Kidney capillary endothelial cell (primary cell): ENCODE data around the gene CNTROB.

Experiments used
- DNase-seq: peaks from one replicate; pipeline ENCODE4 v3.0.0-alpha.2; 2018; ENCODE audit warnings: low spot score

CNTROB gene

DNA sequence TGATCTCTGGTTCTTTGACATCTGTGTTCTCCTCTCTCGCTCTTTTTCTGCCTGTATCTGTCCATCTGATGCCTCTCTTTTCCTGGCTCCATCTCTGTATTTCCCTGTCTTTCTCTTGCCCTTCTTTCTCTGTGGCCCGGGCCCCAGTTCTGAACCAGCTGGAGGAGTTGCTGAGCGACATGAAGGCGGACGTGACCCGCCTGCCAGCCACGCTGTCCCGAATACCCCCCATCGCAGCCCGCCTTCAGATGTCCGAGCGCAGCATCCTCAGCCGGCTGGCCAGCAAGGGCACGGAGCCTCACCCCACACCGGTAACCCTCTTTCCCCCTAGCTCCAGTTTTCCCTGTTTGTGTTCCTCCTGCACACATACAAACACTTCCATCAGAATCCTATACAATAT, 21.7 kb upstream of the CNTROB start:
- DNase-seq: no peak

DNA sequence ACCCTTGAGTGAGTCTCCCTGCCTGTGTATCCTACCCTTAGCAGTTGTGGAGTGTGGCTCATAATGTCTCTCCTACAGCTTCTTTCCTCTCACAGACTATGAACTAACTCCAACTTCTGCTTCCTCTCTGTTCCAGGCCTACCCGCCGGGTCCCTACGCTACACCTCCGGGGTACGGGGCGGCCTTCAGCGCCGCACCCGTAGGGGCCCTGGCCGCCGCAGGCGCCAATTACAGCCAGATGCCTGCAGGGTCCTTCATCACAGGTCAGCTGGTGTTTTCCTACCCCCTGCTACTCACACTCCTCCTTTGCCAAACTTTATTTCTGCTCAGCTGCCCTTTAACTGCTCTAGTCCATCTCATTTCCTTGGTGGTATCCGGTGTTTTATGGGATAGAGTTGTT, 21.3 kb upstream of the CNTROB start:
- no peak for DNase-seq

DNA sequence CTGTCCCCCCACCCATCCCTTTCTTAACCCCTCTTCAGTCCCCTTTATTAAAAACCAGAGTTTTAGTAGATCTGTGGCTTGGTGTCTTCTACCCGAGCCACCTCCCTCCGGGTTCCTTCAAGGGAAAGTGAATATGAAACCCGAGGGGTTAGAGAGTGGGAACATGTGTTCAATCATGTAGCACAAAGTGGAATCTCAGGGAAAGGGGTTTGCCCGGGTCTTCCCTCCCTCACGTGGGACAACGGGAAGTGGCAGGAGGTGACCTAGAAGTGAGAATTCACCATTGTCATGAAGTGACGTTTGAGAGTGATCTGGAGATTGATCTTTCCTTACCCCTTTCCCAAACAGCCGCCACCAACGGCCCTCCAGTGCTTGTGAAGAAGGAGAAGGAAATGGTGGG, 20.9 kb upstream of the CNTROB start:
- no peak for DNase-seq

- peak; percentile 57 for DNase-seq
These were observed 19.0 kb upstream of the CNTROB start for GRCh38 chr17:7912927-7913524.

DNA sequence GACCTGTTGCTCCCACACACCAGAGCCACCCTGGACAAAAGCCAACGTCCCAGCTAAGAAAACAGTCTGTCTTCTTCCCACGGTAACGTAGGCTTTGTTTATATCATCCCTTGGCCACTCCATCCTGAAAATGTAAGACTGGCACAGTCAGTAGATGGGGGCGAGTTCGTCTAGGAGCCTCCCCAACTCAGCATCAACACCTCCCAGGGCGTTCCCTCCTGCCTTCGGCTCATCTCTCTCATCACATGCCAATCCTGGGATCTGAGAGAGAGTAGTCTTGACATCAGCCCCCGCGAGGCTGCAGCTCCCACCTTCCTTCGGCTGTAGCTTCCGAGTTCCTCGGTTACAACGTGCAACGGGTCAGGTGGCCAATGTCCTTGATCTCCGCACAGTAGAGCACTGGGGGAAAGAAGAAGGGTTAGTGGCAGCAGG, 16.8 kb upstream of the CNTROB start:
- no peak for DNase-seq

DNA sequence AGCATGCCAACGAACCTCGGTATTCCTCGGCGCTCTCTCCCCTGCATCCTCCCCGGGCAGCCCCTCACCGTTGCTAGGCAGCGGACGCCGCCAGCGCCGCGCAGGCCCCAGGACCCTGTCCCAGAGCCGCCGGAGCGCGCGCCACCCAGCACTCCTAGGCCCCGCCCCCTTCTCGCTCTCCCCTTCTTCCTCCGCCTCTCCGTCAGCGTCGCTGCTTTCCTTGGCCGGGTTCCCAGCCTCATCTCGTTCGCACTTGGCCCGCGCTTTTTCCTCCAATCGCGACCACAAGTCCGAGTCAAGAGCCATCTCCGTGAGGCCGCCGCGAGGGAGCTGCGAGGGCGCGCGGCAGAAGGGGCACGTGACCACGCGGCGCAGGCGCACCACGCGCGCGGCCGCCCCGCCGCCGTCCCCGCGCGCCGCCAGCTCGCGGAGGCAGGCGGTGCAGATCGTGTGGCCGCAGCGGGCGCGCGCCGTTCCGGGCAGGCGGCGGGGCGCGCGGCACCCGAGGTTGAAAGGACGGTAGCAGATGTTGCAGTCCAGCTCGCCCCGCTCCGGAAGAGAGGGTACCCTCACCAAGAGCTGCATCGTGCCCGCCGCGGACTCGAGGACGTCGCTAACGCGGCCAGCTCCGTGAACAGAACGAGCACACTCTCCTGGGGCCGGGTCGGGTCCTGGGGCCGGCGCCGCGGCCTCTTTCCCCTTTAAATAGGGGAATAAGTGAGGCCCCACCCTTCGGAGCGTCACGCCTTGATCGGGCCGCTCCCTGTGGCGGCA, 16.2 kb upstream of the CNTROB start, which contains the start of gene RNF227:
RNF227 (minus strand) TSS at position 679 of the 774 bp plus-strand sequence; CDS start at position 585, 94 bp downstream.
- DNase-seq: peak; percentile 64

- DNase-seq: no peak
These were observed 15.7 kb upstream of the CNTROB start for GRCh38 chr17:7916385-7916682.

DNA sequence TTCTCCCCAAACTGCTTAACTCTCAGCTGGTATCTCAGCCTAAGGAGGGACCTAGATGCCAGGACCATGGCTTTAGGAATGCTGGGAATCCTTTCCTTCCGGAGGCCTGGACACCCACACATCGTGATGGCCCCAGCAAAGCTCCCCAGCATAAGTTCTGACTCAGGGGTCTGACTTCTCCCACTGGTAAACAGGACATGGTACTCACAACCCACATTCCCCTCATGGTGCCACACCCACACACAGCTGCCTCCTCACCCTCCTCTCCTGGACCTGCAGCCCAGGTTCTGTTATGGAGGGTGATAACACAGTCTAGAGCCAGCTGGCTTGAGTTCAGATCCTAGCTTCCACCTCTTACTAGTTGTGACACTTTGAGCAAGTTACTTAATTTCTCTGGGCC, 15.2 kb upstream of the CNTROB start:
- DNase-seq: no peak

DNA sequence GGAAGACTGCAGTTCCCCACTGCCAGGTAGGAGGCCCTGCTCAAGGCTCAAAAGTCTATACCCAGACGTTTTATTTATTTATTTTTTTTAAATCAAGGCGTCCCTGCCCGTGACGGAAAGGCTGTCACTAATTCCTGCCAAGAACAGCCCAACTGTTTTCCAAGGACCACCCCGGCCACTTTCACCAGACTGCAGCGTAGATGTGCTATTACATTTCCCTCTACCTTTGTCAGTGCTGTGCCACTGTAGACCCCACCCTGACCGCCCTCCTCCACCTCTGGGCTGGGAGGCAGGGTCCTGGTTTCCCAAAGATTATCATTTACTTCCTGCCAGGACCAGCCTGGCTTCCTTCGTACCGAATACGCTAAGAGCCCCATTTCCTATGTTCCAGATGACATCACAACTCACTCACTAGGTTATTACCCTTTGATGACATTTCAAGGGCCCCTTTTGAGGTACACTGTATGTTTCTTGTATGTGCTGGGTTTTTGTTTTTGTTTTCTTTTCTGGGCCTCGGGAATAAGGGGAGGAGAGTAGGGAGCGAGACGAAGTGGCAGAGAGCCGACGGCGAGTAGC, 9.6 kb upstream of the CNTROB start:
- DNase-seq: no peak

- peak; percentile 55 for DNase-seq
These were observed 9.0 kb upstream of the CNTROB start for GRCh38 chr17:7922845-7923628.

GRCh38 chr17:7927596-7927995, 4.4 kb upstream of the CNTROB start:
- no peak for DNase-seq

DNA sequence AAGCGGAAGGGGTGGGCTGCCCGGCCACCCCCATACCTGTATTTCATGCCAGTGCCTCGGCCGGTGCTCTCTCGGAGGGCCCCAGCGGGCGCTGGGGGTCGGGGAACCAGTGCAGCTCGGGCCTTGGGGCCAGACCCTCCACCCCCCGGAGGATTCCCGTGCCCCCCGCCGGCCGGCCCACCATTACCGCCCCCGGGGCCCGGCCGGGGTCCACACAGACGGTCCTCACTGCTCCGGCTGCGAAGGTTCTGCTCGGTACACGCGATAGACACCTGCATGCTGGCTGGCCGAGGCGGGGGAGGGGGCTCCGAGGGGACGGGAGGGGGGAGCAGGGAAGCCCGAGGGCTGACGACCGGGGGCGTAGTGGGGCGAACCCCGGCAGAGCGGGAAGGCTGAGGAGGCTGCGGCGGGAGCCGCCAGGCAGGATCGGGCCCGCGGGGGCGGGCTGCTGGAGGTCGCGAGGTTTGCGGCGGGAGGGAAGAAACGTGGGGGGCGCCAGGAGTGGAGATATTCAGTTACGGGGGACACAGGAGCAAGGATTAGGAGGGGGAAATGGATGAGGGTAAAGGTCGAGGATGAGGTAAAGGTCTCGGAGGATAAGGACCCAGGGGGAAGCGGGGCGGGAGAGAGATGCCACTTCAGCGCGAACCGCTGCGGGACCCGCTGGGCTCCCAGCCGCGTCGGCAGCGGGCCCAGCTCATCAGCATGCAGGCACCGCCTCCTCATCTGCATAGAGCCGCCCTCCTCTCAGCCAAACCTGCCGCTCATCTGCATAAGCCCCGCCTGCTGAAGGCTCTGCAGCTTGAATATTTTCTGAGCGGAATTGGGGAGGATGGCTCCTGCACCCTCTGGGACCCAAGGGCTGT, 2.6 kb upstream of the CNTROB start, which contains the start of gene KCNAB3:
KCNAB3 (minus strand) TSS at position 699 of the 866 bp plus-strand sequence; CDS start at position 278, 421 bp downstream.
- peak; percentile 36 for DNase-seq

DNA sequence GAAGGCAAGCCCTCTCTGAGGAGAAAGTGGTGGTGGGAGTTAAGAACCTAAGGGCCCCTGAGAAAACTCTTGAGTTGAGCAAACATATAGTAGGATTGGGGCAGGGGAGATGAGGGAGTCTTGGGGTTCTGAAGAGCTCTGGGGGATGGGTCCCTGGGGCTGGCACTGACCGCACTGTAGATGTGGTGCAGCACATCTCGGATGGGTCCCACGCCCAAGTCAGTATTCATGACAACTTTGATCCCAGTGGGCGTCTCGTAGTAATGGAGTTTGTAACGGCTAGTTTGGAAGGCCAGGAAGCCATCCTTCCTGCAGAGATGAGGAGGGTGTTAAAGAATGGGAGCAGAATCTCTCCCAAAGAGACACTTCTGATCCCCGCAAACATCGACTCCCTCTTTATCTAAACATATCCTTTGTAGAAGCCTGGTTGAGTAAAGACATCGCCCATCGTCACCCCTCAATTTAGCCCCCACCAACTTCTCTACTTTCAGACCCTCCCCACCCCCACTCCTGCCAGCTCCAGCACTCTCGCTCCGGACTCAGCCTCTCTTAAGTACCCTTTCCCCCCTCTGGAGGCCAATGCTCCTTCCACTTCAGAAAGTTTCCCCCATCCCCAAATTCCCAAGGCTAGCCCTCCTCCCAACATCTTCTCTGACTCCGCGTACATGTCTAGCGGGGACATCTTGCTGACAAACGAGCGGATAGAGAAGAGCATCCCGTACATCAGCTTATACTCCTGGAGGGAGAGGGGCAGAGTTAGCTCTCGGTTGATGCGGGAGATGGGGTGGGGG, 970 bp upstream of the CNTROB start:
- no peak for DNase-seq

DNA sequence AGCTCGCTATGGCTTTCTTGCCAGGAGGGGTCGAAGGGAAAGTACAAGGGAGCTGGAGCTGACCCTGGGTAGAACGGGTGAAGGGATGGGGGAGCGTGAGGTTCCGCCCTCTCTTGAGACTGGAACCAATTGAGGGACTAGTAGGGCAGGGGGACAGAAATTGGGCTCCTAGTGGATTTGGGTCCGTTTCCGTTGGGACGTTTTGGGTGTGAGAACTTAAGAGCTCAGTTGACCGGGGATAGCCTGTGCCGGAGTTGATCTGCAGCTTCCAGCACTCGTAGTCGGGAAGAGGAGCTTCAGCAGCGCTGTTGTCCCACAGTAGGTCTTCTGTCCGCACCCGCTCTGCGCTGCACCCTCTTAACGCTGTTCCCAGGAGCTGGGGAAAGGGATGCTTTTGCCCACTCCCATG, 481 bp downstream of the CNTROB start:
- DNase-seq: no peak

DNA sequence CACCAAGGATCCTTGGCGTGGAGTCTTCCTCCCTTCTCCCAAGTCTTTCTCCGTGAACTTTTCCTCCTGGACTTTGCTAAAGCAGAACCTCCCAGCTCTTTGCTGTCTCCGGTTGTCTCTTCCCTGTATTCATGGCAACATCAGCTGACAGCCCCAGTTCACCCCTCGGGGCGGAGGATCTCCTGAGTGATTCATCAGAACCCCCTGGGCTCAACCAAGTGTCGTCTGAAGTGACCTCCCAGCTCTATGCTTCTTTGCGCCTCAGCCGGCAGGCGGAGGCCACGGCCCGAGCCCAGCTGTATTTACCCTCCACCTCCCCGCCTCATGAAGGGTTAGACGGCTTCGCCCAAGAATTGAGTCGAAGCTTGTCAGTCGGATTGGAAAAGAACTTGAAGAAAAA, 943 bp downstream of the CNTROB start:
- peak; percentile 49 for DNase-seq

GRCh38 chr17:7935859-7936258, 3.9 kb downstream of the CNTROB start:
- DNase-seq: no peak

- DNase-seq: no peak
These were observed 8.0 kb downstream of the CNTROB start for GRCh38 chr17:7940034-7940433.

DNA sequence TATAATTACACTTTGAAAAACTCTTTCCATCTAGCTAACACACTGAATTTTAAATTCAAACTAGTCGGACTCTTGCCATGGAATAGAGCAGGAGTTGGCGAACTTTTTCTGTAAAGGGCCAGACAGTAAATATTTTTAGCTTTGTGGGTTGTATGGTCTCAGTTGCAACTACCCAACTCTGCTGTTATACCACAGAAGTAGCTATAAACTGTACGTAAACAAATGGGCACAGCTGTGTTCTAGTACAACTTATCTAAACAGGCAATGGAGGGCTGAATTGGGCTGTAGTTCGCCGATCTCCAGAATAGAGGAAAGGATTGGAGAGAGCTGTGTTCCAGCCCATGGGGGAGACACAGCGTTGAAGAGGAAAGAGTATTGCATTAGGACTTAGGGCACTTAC, 8.7 kb downstream of the CNTROB start:
- DNase-seq: no peak

DNA sequence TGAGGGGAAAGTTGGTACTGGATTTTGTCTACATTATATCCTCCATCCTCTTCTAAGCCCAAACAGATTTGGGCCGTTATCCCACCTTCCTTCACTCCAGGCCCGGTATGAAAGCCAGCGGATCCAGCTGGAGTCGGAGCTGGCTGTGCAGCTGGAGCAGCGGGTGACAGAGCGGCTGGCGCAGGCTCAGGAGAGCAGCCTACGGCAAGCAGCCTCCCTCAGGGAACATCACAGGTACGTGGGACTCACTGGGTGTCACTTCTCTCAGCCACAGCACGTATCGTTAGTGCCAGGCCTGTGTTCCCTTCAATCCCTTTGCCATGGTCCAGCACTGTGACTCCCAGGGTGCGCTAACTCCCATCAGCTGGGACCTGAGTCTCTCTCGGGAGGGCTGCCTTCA, 11.3 kb downstream of the CNTROB start:
- no peak for DNase-seq

- DNase-seq: no peak
These were observed 12.3 kb downstream of the CNTROB start for GRCh38 chr17:7944326-7944725.

- no peak for DNase-seq
These were observed 13.6 kb downstream of the CNTROB start for GRCh38 chr17:7945651-7946050.
